Ramos (cell line): ENCODE results near the gene TRAPPC3.

ENCODE experiments used
- in situ Hi-C: fragments of 300-500 bp; cut with MboI; formaldehyde crosslinking; loops from one replicate; pipeline ENCODE4 v1.14.3; 2022; ENCODE audit warnings: low sequenced_read_pairs; ENCODE audit not compliant: unreplicated experiment

TRAPPC3 gene

DNA sequence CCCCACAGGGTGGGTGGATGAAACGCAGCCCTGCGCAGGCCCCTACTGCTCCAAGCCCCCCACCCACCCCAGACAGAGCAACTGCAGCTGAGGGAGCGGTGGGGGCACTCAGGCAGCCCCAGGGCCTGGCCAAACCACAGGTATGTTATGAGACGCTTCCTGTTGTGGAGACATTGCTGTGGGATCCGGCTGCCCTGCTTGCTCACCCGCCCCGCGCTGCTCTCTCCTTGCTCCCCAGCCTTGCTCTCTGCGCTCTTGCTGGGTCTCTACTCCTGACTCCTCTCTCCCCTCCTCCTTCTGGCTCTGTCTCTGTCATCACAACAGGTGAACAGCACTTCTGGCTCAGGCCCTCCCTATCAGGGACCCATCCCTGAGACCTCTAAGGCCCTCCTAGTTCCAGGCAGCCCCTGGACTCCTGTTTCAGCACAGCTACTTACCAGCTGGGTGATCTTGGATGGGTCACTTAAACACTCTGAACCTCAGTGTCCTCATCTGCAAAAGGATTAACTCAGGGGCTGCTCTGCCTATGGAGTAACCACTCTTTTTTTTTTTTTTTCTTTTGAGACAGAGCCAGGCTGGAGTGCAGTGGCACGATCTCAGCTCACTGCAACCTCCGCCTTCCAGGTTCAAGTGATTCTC lies 40.1 kb downstream of the TRAPPC3 start:
- in situ Hi-C loops: loop anchor here (5.0 to 10.0 kb wide), 4 partner anchors 33 to 316 kb away; no protein-coding TSS in a partner anchor

DNA sequence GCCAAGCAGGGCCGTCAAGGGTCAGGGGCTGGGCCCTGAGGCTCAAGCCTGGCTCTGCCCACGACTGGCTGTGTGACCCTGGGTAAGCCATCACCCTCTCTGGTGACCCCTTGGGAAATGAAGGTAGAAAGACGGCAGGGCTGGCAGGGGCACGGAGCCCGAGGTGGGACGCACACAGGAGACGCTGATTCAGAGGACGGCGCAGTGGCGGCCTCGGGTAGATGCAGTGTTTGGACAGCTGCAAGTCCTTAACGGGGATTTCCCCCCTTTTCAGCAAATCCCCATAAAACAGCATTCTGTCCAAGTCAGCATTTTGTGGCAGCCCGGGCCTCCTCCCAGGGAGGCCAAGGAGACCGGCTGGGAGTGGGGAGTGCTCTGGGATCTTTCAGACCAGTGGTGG lies 41.0 kb downstream of the TRAPPC3 start:
- in situ Hi-C loops: loop anchor here (5.0 to 10.0 kb wide), 4 partner anchors 34 to 316 kb away; no protein-coding TSS in a partner anchor

DNA sequence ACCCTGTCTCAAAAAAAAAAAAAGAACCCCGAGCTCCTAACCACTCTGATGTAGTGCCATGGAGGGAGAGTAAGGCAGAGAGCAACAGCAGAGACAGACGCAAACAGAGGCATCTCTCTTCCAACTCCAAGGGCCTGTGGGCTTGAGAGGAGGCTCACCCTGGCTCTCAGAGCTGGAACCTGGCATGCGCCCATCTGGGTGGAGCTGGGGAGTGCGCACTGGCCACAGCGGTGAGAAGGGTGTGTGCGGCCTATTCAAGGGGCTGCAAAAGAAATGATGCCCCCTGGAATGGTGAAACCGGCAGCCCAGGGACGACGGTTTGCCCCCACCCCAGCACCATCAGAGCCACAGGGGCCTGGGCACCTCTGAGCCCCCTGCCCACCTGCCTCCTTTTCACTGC lies 41.9 kb downstream of the TRAPPC3 start:
- in situ Hi-C loops: loop anchor here (5.0 to 10.0 kb wide), 4 partner anchors 35 to 317 kb away; no protein-coding TSS in a partner anchor

DNA sequence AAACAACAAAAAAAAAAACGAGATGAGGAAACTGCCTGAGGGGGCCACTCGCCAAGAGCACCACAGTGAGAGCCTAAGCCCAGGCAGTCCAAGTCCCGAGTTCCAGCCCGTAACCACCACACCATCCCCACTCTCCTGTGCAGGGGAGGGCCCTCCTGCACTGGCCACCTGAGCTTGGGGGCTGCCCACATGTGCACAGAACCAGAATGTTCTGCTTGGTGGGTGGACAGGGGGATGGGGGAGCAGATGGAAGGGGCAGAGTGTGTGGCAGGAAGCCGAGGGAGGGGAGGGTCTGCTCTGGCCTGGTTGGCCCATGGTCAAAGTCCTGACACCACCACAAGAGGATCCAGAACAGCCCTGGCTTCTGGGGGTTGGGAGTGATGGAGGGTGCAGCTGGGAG lies 43.0 kb downstream of the TRAPPC3 start:
- in situ Hi-C loops: loop anchor here (5.0 to 10.0 kb wide), 4 partner anchors 36 to 319 kb away; no protein-coding TSS in a partner anchor

DNA sequence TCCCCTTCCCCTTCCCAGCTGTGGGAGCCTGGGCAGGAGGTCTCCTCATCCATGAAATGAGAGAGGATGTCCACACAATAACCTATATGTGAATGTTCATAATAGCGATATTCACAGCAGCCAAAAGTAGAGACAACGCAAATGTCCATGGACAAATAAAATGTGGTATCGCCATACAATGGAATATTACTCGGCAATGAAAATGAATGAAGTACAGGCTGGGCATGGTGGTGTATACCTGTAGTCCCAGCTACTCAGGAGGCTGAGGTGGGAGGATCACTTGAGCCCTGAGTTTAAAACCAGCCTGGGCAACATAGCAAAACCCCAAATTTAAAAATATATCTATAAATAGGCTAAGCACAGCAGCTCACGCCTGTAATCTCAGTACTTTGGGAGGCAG lies 47.7 kb downstream of the TRAPPC3 start:
- in situ Hi-C loops: loop anchor here (10.0 kb wide), 1 partner anchor 323 kb away; no protein-coding TSS in a partner anchor

DNA sequence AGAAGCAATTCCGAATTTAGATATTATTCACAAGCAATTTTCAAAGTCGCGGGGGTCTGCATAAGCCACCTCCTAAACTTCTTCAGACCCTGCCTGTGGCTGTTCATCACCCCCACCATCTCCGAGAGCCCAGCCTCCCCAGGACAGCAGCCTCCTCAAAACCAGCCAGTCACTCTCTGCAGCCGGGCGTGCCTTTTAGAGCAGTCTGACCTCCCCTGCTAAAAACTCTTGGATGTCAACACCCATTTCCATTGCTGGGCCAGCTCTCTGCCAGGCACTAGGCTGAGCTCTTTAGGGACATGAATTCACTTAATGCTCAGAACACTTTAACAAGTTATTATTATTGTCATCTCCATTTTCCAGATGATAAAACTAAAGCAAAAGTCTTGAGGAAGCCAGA lies 48.9 kb downstream of the TRAPPC3 start:
- in situ Hi-C loops: loop anchor here (10.0 kb wide), 1 partner anchor 324 kb away; no protein-coding TSS in a partner anchor

DNA sequence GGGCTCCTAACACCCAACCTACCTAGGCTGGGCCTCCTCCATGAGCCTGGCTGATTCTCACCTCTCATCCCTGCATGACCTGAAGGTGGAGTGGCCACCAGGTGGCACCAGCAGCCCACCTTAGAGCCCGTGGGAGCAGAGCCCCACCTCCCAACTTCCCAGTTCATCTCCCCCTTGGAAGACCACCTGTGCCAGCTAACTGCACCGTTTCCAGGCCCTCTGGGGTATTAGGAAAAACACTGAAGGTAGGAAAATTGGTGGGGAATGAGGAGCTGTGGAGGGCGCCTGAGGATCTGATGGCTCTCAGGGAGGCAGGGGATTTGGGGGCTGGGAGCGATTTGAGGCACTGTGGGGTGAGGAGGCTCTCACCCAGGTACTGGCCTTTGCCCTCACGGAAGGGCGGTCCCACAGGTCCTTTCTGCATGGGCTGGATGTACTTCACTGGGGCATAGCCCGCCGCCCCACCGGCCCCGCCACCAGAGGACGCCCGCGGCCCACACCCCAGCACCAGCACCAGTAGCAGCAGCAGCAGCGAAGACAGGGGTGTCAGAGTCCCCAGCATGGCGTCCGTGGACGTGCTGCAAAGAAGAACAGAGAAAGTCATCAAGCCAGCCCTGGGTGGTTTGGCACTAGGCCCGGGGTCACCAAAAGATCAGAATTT lies 49.5 kb downstream of the TRAPPC3 start:
- in situ Hi-C loops: loop anchor here (10.0 kb wide), 1 partner anchor 325 kb away; no protein-coding TSS in a partner anchor

DNA sequence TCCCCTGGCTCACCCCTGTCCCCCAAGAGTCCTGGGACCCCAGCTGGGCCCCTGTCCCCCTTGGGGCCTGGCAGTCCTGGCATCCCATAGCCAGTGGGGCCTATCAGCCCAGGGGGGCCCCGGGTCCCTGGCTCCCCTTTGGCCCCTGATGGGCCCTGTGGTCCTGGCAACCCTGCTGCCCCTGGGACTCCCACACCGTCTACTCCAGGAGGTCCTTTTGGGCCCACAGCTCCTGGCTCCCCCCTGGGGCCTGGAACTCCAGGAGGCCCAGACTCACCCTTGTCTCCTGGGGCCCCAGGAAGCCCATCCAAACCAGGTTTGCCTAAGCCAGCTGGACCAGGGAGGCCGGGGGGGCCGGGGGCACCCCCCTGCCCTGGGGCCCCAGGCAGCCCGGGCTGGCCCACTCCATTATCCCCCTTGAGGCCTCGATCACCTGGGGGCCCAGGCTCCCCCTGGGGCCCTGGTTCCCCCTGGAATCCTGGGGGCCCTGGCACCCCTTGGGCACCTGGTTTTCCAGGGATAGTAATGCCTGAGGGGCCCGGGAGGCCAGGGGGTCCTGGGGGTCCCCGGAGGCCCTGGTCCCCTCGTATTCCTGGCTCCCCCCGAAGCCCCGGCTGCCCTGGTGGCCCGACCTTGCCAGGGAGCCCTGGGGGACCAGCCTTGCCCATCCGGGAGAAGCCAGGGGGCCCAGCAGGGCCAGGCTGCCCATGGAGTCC lies 50.5 kb downstream of the TRAPPC3 start:
- in situ Hi-C loops: no loop called here

DNA sequence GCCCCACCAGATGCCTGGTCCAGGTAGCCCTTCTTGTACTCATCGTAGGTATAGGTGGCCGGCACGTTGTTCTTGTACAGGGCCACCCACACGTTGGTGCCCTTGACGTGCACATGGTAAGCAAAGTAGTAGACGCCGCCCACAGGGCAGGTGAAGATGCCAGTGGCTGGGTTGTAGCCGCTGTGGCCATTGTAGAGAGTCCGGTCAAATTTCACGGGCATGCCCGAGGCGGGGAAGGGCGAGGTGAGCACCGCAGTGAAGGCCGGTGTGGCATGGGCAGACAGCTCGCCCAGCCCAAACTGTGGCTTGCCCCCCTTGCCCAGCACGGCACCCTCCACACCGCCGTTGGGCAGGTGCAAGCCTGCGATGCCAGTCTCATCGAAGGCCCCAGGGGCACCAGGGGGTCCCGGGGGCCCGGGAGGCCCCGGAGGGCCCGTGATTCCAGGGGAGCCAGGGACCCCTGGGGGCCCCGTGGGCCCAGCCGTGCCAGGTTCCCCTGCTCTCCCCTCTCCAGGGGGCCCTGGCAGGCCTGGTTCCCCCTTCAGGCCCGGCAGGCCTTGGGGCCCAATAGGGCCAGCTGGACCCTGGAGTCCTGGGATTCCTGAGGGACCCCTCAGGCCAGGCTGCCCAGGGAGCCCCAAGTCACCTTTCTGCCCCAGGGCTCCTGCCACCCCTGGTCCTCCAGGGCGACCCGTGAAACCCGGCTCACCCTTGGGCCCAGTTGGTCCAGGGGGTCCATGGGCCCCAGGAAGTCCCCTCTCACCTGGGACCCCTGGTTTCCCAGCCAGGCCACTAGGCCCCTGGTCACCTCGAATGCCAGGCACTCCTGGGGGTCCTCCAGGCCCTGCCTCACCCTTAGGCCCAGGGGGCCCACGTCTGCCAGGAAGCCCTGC lies 51.3 kb downstream of the TRAPPC3 start:
- in situ Hi-C loops: no loop called here

DNA sequence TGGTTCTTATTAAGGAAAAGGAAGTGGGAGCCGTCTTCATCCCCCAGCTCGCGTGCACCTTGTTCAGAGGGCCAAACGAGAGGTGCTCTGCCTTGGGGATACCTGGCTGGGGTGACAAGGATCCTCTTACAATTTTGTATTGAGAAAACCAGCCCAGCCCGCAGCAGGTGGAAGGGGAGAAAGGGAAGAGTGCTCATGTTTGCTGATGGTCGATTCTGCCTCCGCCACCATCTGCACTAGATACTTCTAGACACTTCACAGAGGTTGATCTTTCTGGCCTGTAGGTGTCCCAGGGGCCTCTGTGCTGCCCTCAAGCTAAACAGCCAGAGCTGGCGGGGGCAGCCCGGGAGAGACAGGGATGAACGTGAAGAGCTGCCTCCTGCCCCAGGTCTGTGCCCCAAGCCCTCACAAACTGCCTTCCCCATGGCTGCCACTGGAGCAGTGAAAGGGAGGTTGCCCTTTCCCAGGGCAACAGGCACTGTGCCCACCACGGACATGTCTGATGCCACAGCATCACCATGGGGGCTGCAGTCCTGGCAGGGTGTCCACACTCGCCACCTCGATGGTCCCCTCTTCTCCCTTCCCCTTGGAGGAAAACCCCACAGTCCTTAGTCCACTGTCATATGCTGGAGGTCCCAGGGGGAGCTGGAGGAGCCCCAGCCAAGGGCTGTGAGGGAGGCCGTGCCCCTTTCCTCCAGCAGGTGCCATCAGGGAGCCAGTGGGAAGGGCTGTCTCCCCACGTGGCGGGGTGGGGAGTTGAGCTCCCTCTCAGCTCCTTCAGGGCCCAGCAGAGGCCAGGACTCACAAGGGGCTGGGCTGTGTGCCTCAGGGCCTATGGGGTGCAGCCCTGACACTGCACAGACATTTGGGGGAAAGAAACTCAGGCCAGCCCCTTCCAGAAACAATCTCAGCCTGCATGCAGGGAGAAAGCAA lies 52.5 kb downstream of the TRAPPC3 start:
- in situ Hi-C loops: no loop called here

DNA sequence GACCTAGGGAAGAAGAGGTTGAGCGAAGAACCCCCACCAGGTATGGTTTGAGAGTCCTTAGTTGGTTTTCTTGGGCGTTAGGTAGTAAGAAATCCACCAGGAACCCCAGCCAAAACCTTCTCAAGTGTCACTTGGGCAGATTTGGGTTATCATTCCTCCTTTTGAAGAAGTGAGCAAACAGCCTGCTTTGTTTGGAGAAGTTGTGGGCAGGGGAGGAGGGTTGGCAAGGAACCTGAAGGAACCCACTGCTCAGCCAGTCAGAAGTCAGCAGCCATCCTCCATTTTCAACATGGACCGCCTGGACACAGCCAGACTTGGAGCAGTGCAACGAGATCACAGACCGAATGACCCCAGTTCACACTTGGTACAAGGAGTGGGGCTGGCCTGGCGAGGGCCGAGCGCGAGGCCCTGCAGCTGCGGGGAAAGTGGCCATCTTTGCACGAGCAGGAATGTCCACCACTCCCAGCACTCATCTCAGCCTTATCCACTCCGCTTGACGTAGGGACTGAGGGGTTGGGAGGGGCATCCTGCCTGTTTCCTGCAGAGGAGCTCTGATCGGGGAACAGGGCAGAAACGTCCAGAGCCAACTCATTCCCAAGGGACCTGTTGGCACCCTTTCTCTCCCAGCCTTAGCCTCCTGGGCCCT lies 53.4 kb downstream of the TRAPPC3 start:
- in situ Hi-C loops: no loop called here

DNA sequence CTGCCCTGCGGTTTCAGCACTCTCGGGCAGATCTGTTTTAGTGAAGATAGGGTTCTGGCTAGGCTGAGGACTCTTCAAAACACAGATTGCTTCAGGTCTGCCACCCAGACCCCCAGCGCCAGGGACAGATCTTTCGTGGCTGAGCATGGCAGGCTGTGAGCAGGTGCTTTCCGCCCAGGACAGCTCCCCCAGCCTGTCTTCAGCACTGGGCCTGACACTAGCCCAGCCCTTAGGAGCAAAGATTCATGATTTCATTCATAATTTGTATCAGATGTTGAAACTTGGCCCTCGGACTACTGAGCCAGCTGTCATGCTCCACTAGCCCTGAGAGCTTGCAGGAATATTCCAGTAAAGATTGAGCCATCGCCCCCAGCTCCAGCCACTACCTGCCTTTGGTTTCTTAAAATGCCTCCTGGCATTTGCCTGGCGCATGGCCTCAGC lies 54.6 kb downstream of the TRAPPC3 start:
- in situ Hi-C loops: no loop called here

DNA sequence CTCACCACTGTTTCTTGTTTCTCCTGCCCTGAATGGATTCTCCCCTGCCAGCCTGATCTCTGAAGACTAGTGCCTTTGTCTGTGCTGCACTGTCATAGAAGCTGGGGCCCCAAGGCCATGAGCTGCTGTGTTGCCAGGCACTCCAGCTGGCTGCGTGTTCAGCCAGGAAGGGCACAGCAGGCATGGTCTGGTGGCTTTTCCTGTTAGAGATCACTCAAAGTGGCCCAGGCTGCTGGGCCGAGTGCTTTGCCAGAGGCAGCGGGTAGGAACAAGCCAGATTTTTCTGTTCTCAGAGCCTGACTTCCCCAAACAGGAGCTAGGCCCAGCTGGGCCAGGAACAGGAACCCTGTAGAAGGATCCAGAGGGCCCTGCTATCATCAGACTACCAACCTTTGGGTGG lies 55.4 kb downstream of the TRAPPC3 start:
- in situ Hi-C loops: no loop called here

DNA sequence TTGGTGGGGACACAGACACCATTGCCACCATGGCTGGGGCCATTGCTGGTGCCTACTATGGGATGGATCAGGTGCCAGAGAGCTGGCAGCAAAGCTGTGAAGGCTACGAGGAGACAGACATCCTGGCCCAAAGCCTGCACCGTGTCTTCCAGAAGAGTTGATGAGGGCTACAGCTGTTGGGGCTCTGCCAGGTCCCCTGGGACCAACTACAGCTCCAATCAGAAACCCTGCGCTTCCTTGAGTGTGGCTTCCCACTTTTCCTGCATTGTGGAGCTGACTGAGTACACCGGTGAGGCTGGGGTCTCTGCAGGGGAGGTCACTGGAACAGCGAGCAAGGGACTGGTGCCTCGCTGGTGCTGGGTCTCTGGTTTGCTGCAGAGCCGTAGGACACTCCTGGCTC lies 56.1 kb downstream of the TRAPPC3 start:
- in situ Hi-C loops: no loop called here

DNA sequence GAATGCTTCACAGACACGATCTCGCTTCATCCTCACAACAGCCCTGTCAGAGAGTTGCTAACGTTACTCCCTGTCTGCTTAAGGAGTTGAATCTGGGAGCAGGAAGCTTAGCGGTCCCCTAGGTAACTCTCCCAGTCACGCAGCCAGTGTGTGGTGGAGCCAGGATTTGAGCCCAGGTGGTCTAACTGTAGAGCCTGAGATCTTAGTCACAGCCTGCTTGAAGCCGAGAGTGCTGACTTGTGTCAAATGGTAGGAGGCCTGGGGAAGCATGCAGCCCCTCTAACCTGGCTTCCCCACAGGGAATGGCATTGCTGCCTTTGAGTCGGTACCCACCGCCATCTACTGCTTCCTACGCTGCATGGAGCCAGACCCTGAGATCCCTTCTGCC lies 56.5 kb downstream of the TRAPPC3 start:
- in situ Hi-C loops: no loop called here

DNA sequence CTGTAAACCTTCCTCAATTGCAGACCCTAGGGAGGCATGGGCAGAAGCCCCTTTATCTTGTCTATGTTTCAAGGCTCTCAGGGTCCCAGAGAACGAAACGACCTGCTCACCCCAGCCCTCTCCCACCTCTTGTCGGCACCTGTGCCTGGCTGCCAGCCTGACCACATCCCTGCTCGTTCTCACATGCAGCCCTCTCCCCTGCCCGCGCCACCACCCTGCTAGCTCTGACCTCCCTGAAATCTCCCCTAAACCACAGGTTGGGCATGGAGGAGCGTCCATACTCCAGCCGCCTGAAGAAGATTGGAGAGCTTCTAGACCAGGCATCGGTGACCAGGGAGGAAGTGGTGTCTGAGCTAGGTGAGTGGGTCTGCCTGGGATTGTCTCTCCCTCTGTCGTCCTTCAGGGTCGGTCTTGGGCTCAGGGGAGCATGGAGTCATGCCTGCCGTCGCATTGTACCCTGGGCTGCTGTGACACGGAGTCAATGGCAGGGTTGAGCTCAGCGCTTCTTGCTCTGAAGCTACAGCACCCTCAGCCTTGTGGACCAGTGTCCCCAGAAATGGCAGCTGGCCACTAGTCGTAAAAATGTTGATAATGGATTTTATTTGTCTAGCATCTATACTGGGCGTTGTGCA lies 57.0 kb downstream of the TRAPPC3 start:
- in situ Hi-C loops: no loop called here

DNA sequence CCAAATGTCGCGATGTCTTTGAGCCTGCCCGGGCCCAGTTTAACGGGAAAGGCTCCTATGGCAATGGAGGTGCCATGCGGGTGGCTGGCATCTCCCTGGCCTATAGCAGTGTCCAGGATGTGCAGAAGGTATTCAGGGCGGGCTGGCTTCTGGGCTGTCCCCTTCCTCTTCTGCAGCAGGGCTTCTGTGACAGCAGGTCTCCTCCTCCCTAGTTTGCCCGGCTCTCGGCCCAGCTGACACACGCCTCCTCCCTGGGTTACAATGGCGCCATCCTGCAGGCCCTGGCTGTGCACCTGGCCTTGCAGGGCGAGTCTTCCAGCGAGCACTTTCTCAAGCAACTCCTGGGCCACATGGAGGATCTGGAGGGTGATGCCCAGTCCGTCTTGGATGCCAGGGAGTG lies 57.6 kb downstream of the TRAPPC3 start:
- in situ Hi-C loops: no loop called here

DNA sequence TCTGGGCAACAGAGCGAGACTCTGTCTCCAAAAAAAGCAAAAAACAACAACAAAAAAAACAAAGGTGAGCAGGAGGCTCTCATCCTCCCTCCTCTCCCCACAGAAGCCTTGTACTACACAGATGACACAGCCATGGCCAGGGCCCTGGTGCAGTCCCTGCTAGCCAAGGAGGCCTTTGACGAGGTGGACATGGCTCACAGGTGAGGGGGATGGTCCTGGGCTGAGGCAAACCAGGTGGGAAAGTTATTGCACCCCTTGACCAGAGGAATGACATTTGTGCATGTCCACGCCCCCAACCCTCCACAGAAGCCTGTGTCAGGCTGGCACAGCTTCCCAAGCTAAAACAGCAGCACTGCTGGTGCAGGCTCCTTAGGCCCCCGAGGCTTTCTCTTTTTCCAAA lies 58.1 kb downstream of the TRAPPC3 start:
- in situ Hi-C loops: no loop called here
